HCT116 (cell line): ENCODE measurements around the gene NECAP2. TPM values are rescaled to one million over a fixed set of nuclear protein-coding genes. Genes with fewer than 3 reads are reported as not detected.
"Not testable (repeated sequence)": the region's sequence is repeated elsewhere in the genome, so short reads cannot be mapped to it uniquely, and the experiment has no call there.

ENCODE experiments used
- ATAC-seq: fragments of 200-7000 bp; cut with Tn5 transposase; 2 replicates; pipeline ENCODE4 v1.9.1; 2020; ENCODE audit warnings: mild to moderate bottlenecking, moderate library complexity
- BruUV-seq: library from RNA; stranded (reverse); fragments of 400-500 nt; replicated peaks from 2 replicates; lab custom pipeline; 2021; lab: Mats Ljungman, UMichigan
- CTCF ChIA-PET: fragments of 300-600 bp; sonication (Branson Sonifier 250); formaldehyde crosslinking; loops from one replicate; lab custom pipeline; 2021; ENCODE audit warnings: antibody characterized with exemption; lab: Charles Lee
- POLR2A ChIA-PET: fragments of 300-600, 350-600 bp; sonication (Branson Sonifier 250); formaldehyde crosslinking; loops from one replicate; lab custom pipeline; 2021; ENCODE audit warnings: antibody characterized with exemption; lab: Charles Lee
- RAD21 ChIA-PET, 2 experiments: fragments of 300-600 bp; sonication (Branson Sonifier 250); formaldehyde crosslinking; loops; one replicate each; lab custom pipeline; 2023; ENCODE audit warnings: low total read pairs in 2 of 2; ENCODE audit not compliant: uncharacterized antibody in 2 of 2, unreplicated experiment in 2 of 2, low non-redundant PET in 1 of 2; lab: Charles Lee
- DNase-seq: peaks from one replicate; pipeline ENCODE4 v3.0.0-alpha.2; 2010; ENCODE audit warnings: low read depth, low spot score
- H2AFZ ChIP-seq: fragments of 200-600 bp; shearing (Covaris generic), sonication (generic); 2 replicates; pipeline ENCODE4 v1.6.1; 2017; ENCODE audit warnings: low read depth, mixed run types, mixed read lengths, antibody characterized with exemption, low read length; ENCODE audit not compliant: poor library complexity, severe bottlenecking
- H3K27ac ChIP-seq: 2 replicates; pipeline ENCODE4 v1.5.1; 2012; ENCODE audit warnings: low read depth, low read length
- H3K27me3 ChIP-seq: fragments of 200-600 bp; sonication (generic); 2 replicates; pipeline ENCODE4 v1.6.1; 2016; ENCODE audit warnings: mixed run types, low read length, mixed read lengths; ENCODE audit not compliant: insufficient read depth
- H3K36me3 ChIP-seq, 2 experiments: fragments of 200-500 bp in 1 of 2; fragments of 200-600 bp in 1 of 2; sonication (Bioruptor generic) in 1 of 2; sonication (generic) in 1 of 2; 2 replicates each; pipeline versions ENCODE4 v1.5.1 to v1.6.1; 2014 to 2016; ENCODE audit warnings: low read length in 2 of 2, inconsistent platforms in 1 of 2, mixed read lengths in 1 of 2, mixed run types in 1 of 2; ENCODE audit not compliant: insufficient read depth in 2 of 2, control insufficient read depth in 1 of 2
- H3K4me1 ChIP-seq, 2 experiments: fragments of 200-600 bp in 1 of 2; sonication (generic) in 1 of 2; 2 replicates each; pipeline versions ENCODE4 v1.5.1 to v1.6.1; 2012 to 2017; ENCODE audit warnings: low read length in 2 of 2, inconsistent platforms in 1 of 2, mild to moderate bottlenecking in 1 of 2, mixed read lengths in 1 of 2, mixed run types in 1 of 2, moderate library complexity in 1 of 2; ENCODE audit not compliant: insufficient read depth in 2 of 2, control insufficient read depth in 1 of 2
- H3K4me2 ChIP-seq: fragments of 200-600 bp; sonication (generic); 2 replicates; pipeline ENCODE4 v1.6.1; 2017; ENCODE audit warnings: mixed run types, low read length, mixed read lengths
- H3K4me3 ChIP-seq, 2 experiments: fragments of 200-600 bp in 1 of 2; sonication (generic) in 1 of 2; replicated peaks in 1 of 2; 2 replicates each; pipeline ENCODE4 v1.5.1; 2011 to 2016; ENCODE audit warnings: low read length in 2 of 2, control low read depth in 1 of 2, low read depth in 1 of 2, mild to moderate bottlenecking in 1 of 2, mixed read lengths in 1 of 2, mixed run types in 1 of 2
- H3K79me2 ChIP-seq: fragments of 200-600 bp; sonication (generic); 2 replicates; pipeline ENCODE4 v1.6.1; 2017; ENCODE audit warnings: mild to moderate bottlenecking, mixed run types, low read length, moderate library complexity, mixed read lengths; ENCODE audit not compliant: insufficient read depth
- H3K9ac ChIP-seq: fragments of 200-600 bp; sonication (generic); 2 replicates; pipeline ENCODE4 v1.6.1; 2016; ENCODE audit warnings: low read length, mixed read lengths
- H3K9me2 ChIP-seq: fragments of 200-600 bp; sonication (generic), shearing (Covaris generic); 2 replicates; pipeline ENCODE4 v1.6.1; 2017; ENCODE audit warnings: mixed run types, mild to moderate bottlenecking, moderate library complexity; ENCODE audit not compliant: insufficient read depth
- H3K9me3 ChIP-seq, 2 experiments: fragments of 200-500 bp in 1 of 2; fragments of 200-600 bp in 1 of 2; sonication (Bioruptor generic) in 1 of 2; sonication (generic) in 1 of 2; 2 replicates each; pipeline ENCODE4 v1.6.1; 2014 to 2017; ENCODE audit warnings: low read length in 2 of 2, mixed read lengths in 2 of 2, inconsistent platforms in 1 of 2, low read depth in 1 of 2, mild to moderate bottlenecking in 1 of 2, mixed run types in 1 of 2, moderate library complexity in 1 of 2; ENCODE audit not compliant: control insufficient read depth in 1 of 2, insufficient read depth in 1 of 2
- H4K20me1 ChIP-seq: fragments of 200-600 bp; sonication (generic), shearing (Covaris generic); 2 replicates; pipeline ENCODE4 v1.6.1; 2017; ENCODE audit warnings: mixed run types, mild to moderate bottlenecking, moderate library complexity; ENCODE audit not compliant: insufficient read depth
- ELF1 ChIP-seq: IDR thresholded peaks from 2 replicates; pipeline ENCODE4 v1.6.1; 2012; ENCODE audit warnings: low read depth, borderline replicate concordance
- EZH2 ChIP-seq: fragments of 200-600 bp; sonication (generic); IDR thresholded peaks from 2 replicates; pipeline ENCODE4 v1.6.1; 2017; ENCODE audit warnings: antibody characterized with exemption, mixed run types
- FOSL1 ChIP-seq: IDR thresholded peaks from 2 replicates; pipeline ENCODE4 v1.6.1; 2012; ENCODE audit warnings: low read depth
- POLR2AphosphoS5 ChIP-seq: IDR thresholded peaks from 2 replicates; pipeline ENCODE4 v1.6.1; 2011; ENCODE audit warnings: mild to moderate bottlenecking, low read depth, low read length, moderate library complexity
- ZFX ChIP-seq: fragments of 450-650 bp; IDR thresholded peaks from 2 replicates; pipeline ENCODE4 v1.6.1; 2017
- ZNF274 ChIP-seq: fragments of 200-500 bp; sonication (Bioruptor generic); IDR thresholded peaks from 2 replicates; pipeline ENCODE4 v1.6.1; 2014; ENCODE audit warnings: mild to moderate bottlenecking, low read depth, low read length, inconsistent platforms
- intact Hi-C: fragments of 100-400 bp; cut with micrococcal nuclease; formaldehyde crosslinking; loops from 2 replicates; pipeline ENCODE4 v1.10.0; 2022
- total RNA-seq: library from RNA; stranded (reverse); gene quantifications from one replicate; pipeline ENCODE4 v1.2.1, GENCODE V29; 2021; ENCODE audit not compliant: unreplicated experiment
- TF ChIP-seq, protein P1 (sequence below): IDR thresholded peaks from 2 replicates; pipeline ENCODE4 v1.6.1; 2011; ENCODE audit warnings: mild to moderate bottlenecking, low read length, moderate library complexity; ENCODE audit not compliant: insufficient replicate concordance; ENCODE audit errors: extremely low read depth

NECAP2 gene
- total RNA-seq, 1 experiment from 2014 or later = 35.5 TPM

GRCh38 chr1:16478091-16478490 lies 37.6 kb downstream of the NECAP2 start:
- Histone ChIP-seq H3K36me3 (peaks cover 5 to 7% of the 10 kb centered on the region in 2 experiments; a peak in 2 of 4 replicates), H3K9ac (no peak overlapping the region), H3K4me1 (no peaks in the 10 kb centered on the region), H3K9me3 (no peaks in the 10 kb centered on the region), H3K79me2 (no peaks in the 10 kb centered on the region), H3K27ac (no peak overlapping the region), H3K27me3 (no peaks in the 10 kb centered on the region), H2AFZ (no peak overlapping the region), H4K20me1 (no peaks in the 10 kb centered on the region), H3K9me2 (no peaks in the 10 kb centered on the region), H3K4me2 (no peak overlapping the region), H3K4me3 (no peak overlapping the region)
- BruUV-seq = no TSS peak
- CTCF ChIA-PET = no interaction called here
- RAD21 ChIA-PET = no interaction called here
- DNase-seq (no peak), ATAC-seq (no peak)
- TF ChIP-seq, protein P1, sequence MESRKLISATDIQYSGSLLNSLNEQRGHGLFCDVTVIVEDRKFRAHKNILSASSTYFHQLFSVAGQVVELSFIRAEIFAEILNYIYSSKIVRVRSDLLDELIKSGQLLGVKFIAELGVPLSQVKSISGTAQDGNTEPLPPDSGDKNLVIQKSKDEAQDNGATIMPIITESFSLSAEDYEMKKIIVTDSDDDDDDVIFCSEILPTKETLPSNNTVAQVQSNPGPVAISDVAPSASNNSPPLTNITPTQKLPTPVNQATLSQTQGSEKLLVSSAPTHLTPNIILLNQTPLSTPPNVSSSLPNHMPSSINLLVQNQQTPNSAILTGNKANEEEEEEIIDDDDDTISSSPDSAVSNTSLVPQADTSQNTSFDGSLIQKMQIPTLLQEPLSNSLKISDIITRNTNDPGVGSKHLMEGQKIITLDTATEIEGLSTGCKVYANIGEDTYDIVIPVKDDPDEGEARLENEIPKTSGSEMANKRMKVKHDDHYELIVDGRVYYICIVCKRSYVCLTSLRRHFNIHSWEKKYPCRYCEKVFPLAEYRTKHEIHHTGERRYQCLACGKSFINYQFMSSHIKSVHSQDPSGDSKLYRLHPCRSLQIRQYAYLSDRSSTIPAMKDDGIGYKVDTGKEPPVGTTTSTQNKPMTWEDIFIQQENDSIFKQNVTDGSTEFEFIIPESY = no peak
- no peak for TF ChIP-seq ZNF274
- TF ChIP-seq EZH2 = no peak
- no peak for TF ChIP-seq ZFX
- TF ChIP-seq POLR2AphosphoS5 = no peak
- no peak for TF ChIP-seq ELF1
- TF ChIP-seq FOSL1 = no peak
- intact Hi-C loops = no loop called here
- POLR2A ChIA-PET = no interaction called here

- intact Hi-C loops, H4K20me1 ChIP-seq, H3K79me2 ChIP-seq, H3K9ac ChIP-seq, RAD21 ChIA-PET, POLR2A ChIA-PET, H3K4me3 ChIP-seq, CTCF ChIA-PET, H3K9me2 ChIP-seq, DNase-seq, H3K9me3 ChIP-seq, ATAC-seq, BruUV-seq, H3K27ac ChIP-seq, H3K36me3 ChIP-seq, H3K27me3 ChIP-seq, H3K4me1 ChIP-seq, H2AFZ ChIP-seq, H3K4me2 ChIP-seq: not testable (repeated sequence)
These were observed 42.6 kb downstream of the NECAP2 start for GRCh38 chr1:16483146-16483545.

DNA sequence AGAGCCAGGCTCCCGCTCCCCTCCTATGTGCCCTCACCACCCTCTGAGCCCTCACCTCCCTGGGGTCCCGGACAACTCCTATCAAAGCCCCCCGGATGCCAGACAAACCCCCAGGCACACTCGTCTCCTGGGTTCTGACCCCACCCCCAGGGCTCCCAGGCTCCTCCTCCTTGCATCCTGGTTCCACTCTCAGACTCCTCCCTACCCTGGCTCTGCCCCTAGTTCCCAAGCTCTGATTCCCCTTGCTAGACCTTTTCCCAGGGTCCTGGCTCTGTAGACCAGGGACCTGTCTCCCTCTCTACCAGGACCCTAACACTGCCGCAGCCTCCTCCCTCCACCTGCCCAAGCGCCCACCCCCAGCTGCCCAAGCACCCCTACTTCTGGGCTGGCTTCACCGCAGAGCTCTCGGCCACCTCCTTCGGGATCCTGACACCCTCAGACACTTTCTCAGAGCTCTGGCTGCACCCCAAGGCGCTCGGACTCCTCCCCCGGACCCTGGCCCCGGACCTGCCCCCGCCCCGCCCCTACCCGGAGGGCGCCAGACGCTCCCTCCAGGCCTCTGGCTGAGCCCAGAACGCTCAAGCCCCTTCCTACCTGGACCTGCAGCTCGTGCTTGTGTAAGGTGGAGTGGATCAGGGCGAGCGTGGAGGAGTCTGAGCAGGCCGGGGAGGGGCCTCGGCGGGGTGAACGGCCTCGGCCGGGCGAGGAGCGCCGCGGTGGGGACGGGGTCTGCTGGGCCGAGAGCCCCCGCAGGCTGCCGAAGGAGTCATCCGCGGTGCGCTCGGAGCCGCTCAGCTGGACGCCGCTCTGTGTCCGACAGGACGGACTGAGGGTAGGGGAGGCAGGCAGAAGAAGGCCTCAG lies 43.3 kb downstream of the NECAP2 start:
- H3K9ac ChIP-seq, DNase-seq, RAD21 ChIA-PET, H2AFZ ChIP-seq, H3K79me2 ChIP-seq, intact Hi-C loops, H3K4me1 ChIP-seq, H3K36me3 ChIP-seq, H3K9me3 ChIP-seq, H3K27me3 ChIP-seq, BruUV-seq, CTCF ChIA-PET, H3K4me2 ChIP-seq, H3K9me2 ChIP-seq, H4K20me1 ChIP-seq, H3K4me3 ChIP-seq, H3K27ac ChIP-seq, POLR2A ChIA-PET: not testable (repeated sequence)
- peak; percentile 54; the same call in 1 of the 2 replicates for ATAC-seq
